Cardiac septum (tissue), 1 donor: ENCODE data around the gene AIRE. TPM values are rescaled to one million over a fixed set of nuclear protein-coding genes. Genes with fewer than 3 reads are reported as not detected.
"Not testable (repeated sequence)": the region's sequence is repeated elsewhere in the genome, so short reads cannot be mapped to it uniquely, and the experiment has no call there.

ENCODE experiments used
- DNase-seq: peaks from one replicate; pipeline ENCODE4 v3.0.0-alpha.2; 2020; ENCODE audit warnings: low spot score
- intact Hi-C: fragments of 100-400 bp; cut with DNase I; formaldehyde crosslinking; loops from one replicate; pipeline ENCODE4 v1.14.0; 2022
- total RNA-seq: library from RNA; stranded (reverse); fragmentation: NEBNext Ultra II Directional; extraction: Animal tissue kit (Norgen Biotek cat#: 25700); gene quantifications from one replicate; pipeline ENCODE4 v1.2.1, GENCODE V29; 2021
- donor health status: DM: no; HTN: no; CAD: no.

AIRE gene
- total RNA-seq, 1 donor from 2014 or later, result 0.11 TPM

GRCh38 chr21:44301961-44302406 lies 16.3 kb downstream of the AIRE start:
- intact Hi-C loops, result loop anchor here (10.0 kb wide), 1 partner anchor 287 kb away; the partner anchor contains the start of gene TRAPPC10
- DNase-seq, result no peak

GRCh38 chr21:44302573-44303401 lies 17.1 kb downstream of the AIRE start:
- not testable (repeated sequence) for DNase-seq
- intact Hi-C loops, result loop anchor here (10.0 kb wide), 1 partner anchor 288 kb away; the partner anchor contains the start of gene TRAPPC10

- intact Hi-C loops, result loop anchor here (10.0 kb wide), 1 partner anchor 289 kb away; the partner anchor contains the start of gene TRAPPC10
Measured at GRCh38 chr21:44303490-44303981, 17.9 kb downstream of the AIRE start.

GRCh38 chr21:44304011-44304616 lies 18.4 kb downstream of the AIRE start:
- DNase-seq, result no peak

More at GRCh38 chr21:44303490-44303981, 17.9 kb downstream of the AIRE start:
- no peak for DNase-seq

GRCh38 chr21:44304877-44305293 lies 19.2 kb downstream of the AIRE start:
- intact Hi-C loops, result loop anchor here (10.0 kb wide), 1 partner anchor 290 kb away; the partner anchor contains the start of gene TRAPPC10
- no peak for DNase-seq

More at GRCh38 chr21:44304011-44304616, 18.4 kb downstream of the AIRE start:
- intact Hi-C loops, result loop anchor here (10.0 kb wide), 1 partner anchor 289 kb away; the partner anchor contains the start of gene TRAPPC10

GRCh38 chr21:44305691-44306090 lies 20.0 kb downstream of the AIRE start:
- DNase-seq, result no peak
- intact Hi-C loops, result loop anchor here (10.0 kb wide), 1 partner anchor 291 kb away; the partner anchor contains the start of gene TRAPPC10

GRCh38 chr21:44306936-44307704 lies 21.4 kb downstream of the AIRE start:
- intact Hi-C loops, result loop anchor here (10.0 kb wide), 1 partner anchor 292 kb away; the partner anchor contains the start of gene TRAPPC10
- no peak for DNase-seq

GRCh38 chr21:44310628-44311507 lies 25.2 kb downstream of the AIRE start:
- no peak for DNase-seq
- intact Hi-C loops, result no loop called here

- intact Hi-C loops, result no loop called here
Measured at GRCh38 chr21:44312089-44312488, 26.4 kb downstream of the AIRE start.

GRCh38 chr21:44312716-44313115 lies 27.0 kb downstream of the AIRE start:
- DNase-seq, result no peak
- intact Hi-C loops, result no loop called here

More at GRCh38 chr21:44312089-44312488, 26.4 kb downstream of the AIRE start:
- no peak for DNase-seq

- no peak for DNase-seq
- intact Hi-C loops, result no loop called here
Measured at GRCh38 chr21:44313451-44313850, 27.8 kb downstream of the AIRE start.

GRCh38 chr21:44314128-44314527 lies 28.5 kb downstream of the AIRE start:
- intact Hi-C loops, result no loop called here
- DNase-seq, result no peak

GRCh38 chr21:44314561-44314960 lies 28.9 kb downstream of the AIRE start:
- intact Hi-C loops, result no loop called here
- no peak for DNase-seq

- no peak for DNase-seq
- intact Hi-C loops, result no loop called here
Measured at GRCh38 chr21:44315691-44316203, 30.1 kb downstream of the AIRE start.

- intact Hi-C loops, result no loop called here
Measured at GRCh38 chr21:44316277-44316900, 30.7 kb downstream of the AIRE start.

GRCh38 chr21:44317241-44317782 lies 31.6 kb downstream of the AIRE start:
- DNase-seq, result no peak
- intact Hi-C loops, result no loop called here

More at GRCh38 chr21:44316277-44316900, 30.7 kb downstream of the AIRE start:
- DNase-seq, result no peak

- no peak for DNase-seq
- intact Hi-C loops, result no loop called here
Measured at GRCh38 chr21:44317871-44318270, 32.2 kb downstream of the AIRE start.
